T follicular helper cell (primary cell): Measurements from ENCODE around the gene P4HB.

Experiments used
- DNase-seq: peaks from one replicate; pipeline ENCODE4 v3.0.0-alpha.2; 2020; ENCODE audit warnings: low read depth

Gene P4HB

GRCh38 chr17:81831563-81831956, 28.8 kb downstream of the P4HB start:
- no peak for DNase-seq

- DNase-seq, result no peak
These were observed 30.5 kb downstream of the P4HB start for GRCh38 chr17:81829858-81830257.

- DNase-seq, result no peak
These were observed 31.7 kb downstream of the P4HB start for GRCh38 chr17:81828656-81829055.

GRCh38 chr17:81825841-81826466, 34.4 kb downstream of the P4HB start:
- DNase-seq, result no peak

- no peak for DNase-seq
These were observed 35.7 kb downstream of the P4HB start for GRCh38 chr17:81824595-81824994.

- no peak for DNase-seq
These were observed 36.4 kb downstream of the P4HB start for GRCh38 chr17:81823820-81824550.

- DNase-seq, result no peak
These were observed 37.1 kb downstream of the P4HB start for GRCh38 chr17:81822996-81823819.

GRCh38 chr17:81822312-81822637, 38.1 kb downstream of the P4HB start:
- no peak for DNase-seq

GRCh38 chr17:81821603-81822311, 38.6 kb downstream of the P4HB start:
- DNase-seq, result no peak

GRCh38 chr17:81821147-81821546, 39.2 kb downstream of the P4HB start:
- DNase-seq, result no peak

- no peak for DNase-seq
These were observed 40.6 kb downstream of the P4HB start for GRCh38 chr17:81819708-81820107.

GRCh38 chr17:81817758-81818147, 42.6 kb downstream of the P4HB start:
- DNase-seq, result no peak

GRCh38 chr17:81815646-81815986, 44.7 kb downstream of the P4HB start:
- no peak for DNase-seq

GRCh38 chr17:81814748-81815645, 45.3 kb downstream of the P4HB start:
- DNase-seq, result no peak

GRCh38 chr17:81813861-81814683, 46.3 kb downstream of the P4HB start:
- no peak for DNase-seq

GRCh38 chr17:81813371-81813684, 47.0 kb downstream of the P4HB start:
- no peak for DNase-seq

- no peak for DNase-seq
These were observed 47.6 kb downstream of the P4HB start for GRCh38 chr17:81812571-81813370.

- no peak for DNase-seq
These were observed 48.4 kb downstream of the P4HB start for GRCh38 chr17:81811705-81812570.
